Left ventricle myocardium inferior (tissue), 1 donor: Measurements from ENCODE around the gene ZDHHC4. TPM values are rescaled to one million over a fixed set of nuclear protein-coding genes. Genes with fewer than 3 reads are reported as not detected.
"Not testable (repeated sequence)": the region's sequence is repeated elsewhere in the genome, so short reads cannot be mapped to it uniquely, and the experiment has no call there.

ENCODE experiments used
- DNase-seq: peaks from one replicate; pipeline ENCODE4 v3.0.0-alpha.2; 2020
- H3K27ac ChIP-seq: fragments of 200-600 bp; replicated peaks from 2 replicates; pipeline ENCODE4 v1.8.0; 2021
- H3K27me3 ChIP-seq: fragments of 200-600 bp; 2 replicates; pipeline ENCODE4 v1.8.0; 2021; ENCODE audit warnings: low read depth
- H3K36me3 ChIP-seq: fragments of 200-600 bp; 2 replicates; pipeline ENCODE4 v1.8.0; 2021
- H3K4me1 ChIP-seq: fragments of 200-600 bp; 2 replicates; pipeline ENCODE4 v1.8.0; 2021
- H3K4me3 ChIP-seq: fragments of 200-600 bp; 2 replicates; pipeline ENCODE4 v1.8.0; 2021; ENCODE audit warnings: mild to moderate bottlenecking, moderate library complexity
- H3K9me3 ChIP-seq: fragments of 200-600 bp; replicated peaks from 2 replicates; pipeline ENCODE4 v1.8.0; 2021
- CTCF ChIP-seq: fragments of 200-600 bp; IDR thresholded peaks from 2 replicates; pipeline ENCODE4 v1.8.0; 2021; ENCODE audit warnings: antibody characterized with exemption, mild to moderate bottlenecking, borderline replicate concordance
- intact Hi-C: fragments of 100-400 bp; cut with micrococcal nuclease; formaldehyde crosslinking; loops from one replicate; pipeline ENCODE4 v1.11.0; 2022
- total RNA-seq: library from RNA; stranded (reverse); fragmentation: NEBNext Ultra II Directional; extraction: Animal tissue kit (Norgen Biotek cat#: 25700); gene quantifications from one replicate; pipeline ENCODE4 v1.2.1, GENCODE V29; 2021
- donor health status: DM: no; HTN: yes; CAD: no; lungs with severe emphysema.

Gene ZDHHC4
- total RNA-seq, 1 donor from 2014 or later, result 36.7 TPM

GRCh38 chr7:6576024-6576866 is 1.0 kb upstream of the ZDHHC4 start:
- Histone ChIP-seq H3K9me3 (no peaks in the 10 kb centered on the region), H3K4me3 (peak overlapping the region; percentile 76), H3K27me3 (no peaks in the 10 kb centered on the region), H3K27ac (peak overlapping the region; percentile 96), H3K36me3 (peaks cover 17% of the 10 kb centered on the region), H3K4me1 (peaks cover 12% of the 10 kb centered on the region)
- no peak for TF ChIP-seq CTCF
- intact Hi-C loops, result no loop called here
- DNase-seq, result no peak

DNA sequence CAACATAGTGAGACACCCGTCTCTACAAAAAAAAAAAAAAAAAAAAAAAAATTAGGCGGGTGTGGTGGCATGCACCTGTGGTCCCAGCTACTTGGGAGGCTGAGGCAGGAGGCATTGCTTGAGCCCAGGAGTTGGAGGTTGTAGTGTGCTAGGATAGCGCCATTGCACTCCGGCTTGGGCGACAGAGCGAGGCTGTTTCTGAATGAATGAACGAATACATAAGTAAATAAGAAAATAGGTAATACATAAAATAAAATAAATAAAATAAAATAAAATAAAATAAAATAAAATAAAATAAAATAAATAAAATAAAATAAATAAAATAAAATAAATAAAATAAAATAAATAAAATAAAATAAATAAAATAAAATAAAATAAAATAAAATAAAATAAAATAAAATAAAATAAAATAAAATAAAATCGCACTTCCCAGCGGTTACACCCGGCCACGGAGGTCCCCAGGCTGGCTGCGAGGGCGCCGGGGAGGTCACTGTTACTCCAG is 336 bp upstream of the ZDHHC4 start:
- peak overlapping the region; percentile 96 for H3K27ac ChIP-seq

GRCh38 chr7:6578114-6579084 is 1.1 kb downstream of the ZDHHC4 start:
- intact Hi-C loops, result no loop called here
- Histone ChIP-seq H3K27me3 (no peaks in the 10 kb centered on the region), H3K36me3 (peaks cover 37% of the 10 kb centered on the region), H3K9me3 (no peaks in the 10 kb centered on the region), H3K27ac (peak overlapping the region; percentile 96), H3K4me3 (peak overlapping the region; percentile 76), H3K4me1 (peaks cover 12% of the 10 kb centered on the region)
- no peak for DNase-seq
- TF ChIP-seq CTCF, result no peak

More for the DNA sequence above, 336 bp upstream of the ZDHHC4 start:
- peak; percentile 25 for DNase-seq
- H3K27me3 ChIP-seq, intact Hi-C loops, H3K9me3 ChIP-seq: not testable (repeated sequence)
- H3K4me3 ChIP-seq, result peak overlapping the region; percentile 76
- peaks cover 12% of the 10 kb centered on the region for H3K4me1 ChIP-seq
- H3K36me3 ChIP-seq, result peaks cover 24% of the 10 kb centered on the region

DNA sequence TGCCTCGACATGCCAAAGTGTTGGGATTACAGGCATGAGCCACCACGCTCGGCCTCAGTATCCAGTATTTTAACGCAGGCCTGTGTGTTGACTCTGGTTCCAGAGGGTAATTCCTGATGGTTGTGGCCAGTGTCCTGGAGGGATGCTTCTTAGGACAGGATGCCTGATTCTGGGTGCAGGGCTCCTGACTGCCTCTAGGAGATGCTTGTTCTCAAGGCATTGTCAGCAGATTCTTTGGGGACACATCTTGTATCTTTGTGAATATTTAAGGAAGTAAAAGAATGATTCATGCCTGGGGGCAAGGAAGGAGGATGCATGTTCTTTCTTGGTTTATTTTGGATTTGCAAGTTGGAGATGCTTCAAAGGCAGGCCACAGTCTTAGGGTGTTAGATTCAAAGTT is 2.2 kb downstream of the ZDHHC4 start:
- no peak for DNase-seq
- H3K27ac ChIP-seq, result no peak overlapping the region
- H3K36me3 ChIP-seq, result peaks cover 47% of the 10 kb centered on the region
- intact Hi-C loops, result no loop called here
- no peak for TF ChIP-seq CTCF
- no peak overlapping the region for H3K4me3 ChIP-seq
- no peaks in the 10 kb centered on the region for H3K27me3 ChIP-seq
- H3K4me1 ChIP-seq, result peaks cover 12% of the 10 kb centered on the region
- no peaks in the 10 kb centered on the region for H3K9me3 ChIP-seq

DNA sequence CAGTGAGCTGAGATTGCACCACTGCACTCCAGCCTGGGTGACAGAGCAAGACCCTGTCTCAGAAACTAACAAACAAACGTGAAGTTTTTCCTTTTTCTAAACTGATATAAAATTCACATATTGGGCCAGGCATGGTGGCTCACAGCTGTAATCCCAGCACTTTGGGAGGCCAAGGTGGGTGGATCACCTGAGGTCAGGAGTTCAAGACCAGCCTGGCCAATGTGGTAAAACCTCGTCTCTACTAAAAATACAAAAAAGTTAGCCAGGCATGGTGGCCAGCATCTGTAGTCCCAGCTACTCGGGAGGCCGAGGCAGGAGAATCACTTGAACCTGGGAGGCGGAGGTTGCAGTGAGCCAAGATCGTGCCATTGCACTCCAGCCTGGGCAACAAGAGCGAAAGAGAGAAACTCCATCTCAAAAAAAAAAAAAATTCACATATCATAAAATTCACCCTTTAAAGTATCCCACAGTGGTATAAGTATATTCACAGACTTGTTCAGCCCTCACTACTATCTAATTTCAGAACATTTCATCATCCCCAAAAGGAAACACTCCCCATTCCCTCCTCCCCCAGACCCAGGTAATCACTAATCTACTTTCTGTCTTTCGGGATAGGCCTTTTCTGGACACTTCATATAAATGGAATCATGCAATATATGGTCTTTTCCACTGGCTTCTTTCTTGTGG is 8.6 kb downstream of the ZDHHC4 start:
- H3K4me3 ChIP-seq, H3K27ac ChIP-seq, H3K9me3 ChIP-seq, intact Hi-C loops, DNase-seq, H3K27me3 ChIP-seq: not testable (repeated sequence)
- Histone ChIP-seq H3K4me1 (peaks cover 17% of the 10 kb centered on the region), H3K36me3 (peaks cover 71% of the 10 kb centered on the region)

GRCh38 chr7:6588566-6588965 is 11.3 kb downstream of the ZDHHC4 start:
- TF ChIP-seq CTCF, result no peak
- DNase-seq, result no peak
- peaks cover 67% of the 10 kb centered on the region for H3K36me3 ChIP-seq
- H3K4me1 ChIP-seq, result peaks cover 30% of the 10 kb centered on the region
- no peak overlapping the region for H3K27ac ChIP-seq
- H3K9me3 ChIP-seq, result no peaks in the 10 kb centered on the region
- no peaks in the 10 kb centered on the region for H3K27me3 ChIP-seq
- no peak overlapping the region for H3K4me3 ChIP-seq
- intact Hi-C loops, result no loop called here
